Measurements from ENCODE around the gene CYTH2. TPM values are rescaled to one million over a fixed set of nuclear protein-coding genes. Genes with fewer than 3 reads are reported as not detected.

CYTH2 gene
- total and polyA plus RNA-seq, 9 of the 15 experiments (the other 6 are each of a cell fraction or from before 2014, with no cell fraction given) = 1.8 to 45.2 (median 23.8) TPM

DNA sequence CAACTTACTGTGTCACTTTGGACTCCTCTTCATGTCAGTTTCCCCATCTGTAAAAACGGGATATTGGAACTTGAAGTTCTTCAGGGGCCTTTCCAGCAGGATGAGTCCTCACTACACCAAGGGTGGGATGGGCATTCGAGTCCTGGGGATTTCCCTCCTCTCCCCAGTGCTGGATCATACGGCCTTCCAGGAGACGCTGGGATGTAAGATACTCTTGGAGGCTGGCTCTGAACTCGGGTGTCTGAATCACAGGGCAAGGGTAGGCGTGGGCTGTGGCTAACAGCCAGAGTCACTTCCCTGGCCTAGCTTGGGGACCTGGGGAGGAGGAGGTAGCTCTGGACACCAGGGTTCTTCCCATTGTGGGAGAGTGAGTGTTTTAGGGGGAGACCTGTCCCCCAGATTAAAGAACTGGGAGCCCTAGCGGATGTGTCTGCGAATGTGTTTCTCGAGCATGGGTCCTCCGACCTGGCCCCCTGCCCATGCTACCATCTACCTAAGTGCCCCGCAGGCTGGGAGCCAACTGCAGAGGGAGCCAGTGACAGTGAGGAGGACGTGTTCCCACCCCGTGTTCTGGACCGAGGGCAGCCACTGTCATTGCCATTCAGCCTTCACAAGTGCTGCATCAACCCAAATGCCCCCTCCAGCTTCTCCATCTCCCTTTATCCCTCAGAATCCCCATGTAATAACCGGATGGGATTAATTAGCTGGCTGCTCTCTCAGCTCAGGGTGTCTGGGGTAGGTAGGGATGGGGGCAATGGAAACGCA, 2.4 kb upstream of the CYTH2 start:
- in situ Hi-C loops (cut with MboI) (no loop called here), intact Hi-C loops (cut with micrococcal nuclease) (no loop called here)
- Histone ChIP-seq H3K36me3 (ENCODE audit: control insufficient read depth, insufficient read depth, low read length) (peaks cover 27% of the 10 kb centered on the region; the same call in 2 of the 3 replicates), H3K27ac (ENCODE audit: extremely low read depth, low read depth, low read length) (no peak overlapping the region), H3K9me1 (ENCODE audit: control insufficient read depth, insufficient read depth, low read length) (no peaks in the 10 kb centered on the region), H2AFZ (ENCODE audit: low read depth, low read length) (no peak overlapping the region), H3K9me3 (replicated peaks; ENCODE audit: control insufficient read depth, insufficient read depth, low read depth, low read length) (no peaks in the 10 kb centered on the region), H3K9ac (ENCODE audit: insufficient read depth in 1 of 2, low read depth in 2 of 2, low read length in 2 of 2) (peak overlapping the region in 1 of 2 experiments; percentile 61; a peak in 1 of 4 replicates), H3K4me2 (ENCODE audit: insufficient read depth, low read length) (no peak overlapping the region), H3K4me1 (replicated peaks in 1 of 2; ENCODE audit: control insufficient read depth in 2 of 2, insufficient read depth in 2 of 2, low read length in 2 of 2) (peaks cover 7 to 38% of the 10 kb centered on the region in 2 experiments; a peak in 4 of 5 replicates), H3K27me3 (ENCODE audit: control insufficient read depth in 2 of 2, insufficient read depth in 2 of 2, low read length in 2 of 2) (no peaks in the 10 kb centered on the region), H3K79me2 (ENCODE audit: control insufficient read depth, insufficient read depth, low read length) (peaks cover 16% of the 10 kb centered on the region), H4K20me1 (replicated peaks; ENCODE audit: control insufficient read depth, insufficient read depth, low read length) (peaks cover 9% of the 10 kb centered on the region; the same call in 1 of the 2 replicates), H3K4me3 (no peak overlapping the region)
- peak; percentile 15 for FAIRE-seq
- ChIA-PET POLR2A (interaction anchor here (0.6 to 1.0 kb wide), 2 partner anchors 9 to 873 kb away, joined by 3 read pairs; no protein-coding TSS in a partner anchor), CTCF (ENCODE audit: low intra/inter-chr PET ratio) (no interaction called here)
- no TSS peak for BruUV-seq (replicated peaks)
- no peak for ATAC-seq
- DNase-seq (ENCODE audit: extremely low read depth in 1 of 4, low spot score in 3 of 4) = no peak
- 62% methylated on average over 15 of the region's 16 CpGs for WGBS (ENCODE audit: insufficient coverage, low coverage, missing lambda C conversion rate)
- TF ChIP-seq FOXJ2 (tag; IDR thresholded peaks at IDR 0.05) (no peak), SMARCA5 (IDR thresholded peaks at IDR 0.05) (no peak), BRF2 (IDR thresholded peaks at IDR 0.05; ENCODE audit: borderline replicate concordance, insufficient read depth, insufficient read length) (no peak), PHB2 (IDR thresholded peaks at IDR 0.05; ENCODE audit: low read depth) (no peak), PTTG1 (tag; IDR thresholded peaks at IDR 0.05; ENCODE audit: low read depth) (no peak), ZNF175 (CRISPR knock-in tag; IDR thresholded peaks at IDR 0.05; ENCODE audit: low read depth) (no peak)
- TF ChIP-seq, protein P1, sequence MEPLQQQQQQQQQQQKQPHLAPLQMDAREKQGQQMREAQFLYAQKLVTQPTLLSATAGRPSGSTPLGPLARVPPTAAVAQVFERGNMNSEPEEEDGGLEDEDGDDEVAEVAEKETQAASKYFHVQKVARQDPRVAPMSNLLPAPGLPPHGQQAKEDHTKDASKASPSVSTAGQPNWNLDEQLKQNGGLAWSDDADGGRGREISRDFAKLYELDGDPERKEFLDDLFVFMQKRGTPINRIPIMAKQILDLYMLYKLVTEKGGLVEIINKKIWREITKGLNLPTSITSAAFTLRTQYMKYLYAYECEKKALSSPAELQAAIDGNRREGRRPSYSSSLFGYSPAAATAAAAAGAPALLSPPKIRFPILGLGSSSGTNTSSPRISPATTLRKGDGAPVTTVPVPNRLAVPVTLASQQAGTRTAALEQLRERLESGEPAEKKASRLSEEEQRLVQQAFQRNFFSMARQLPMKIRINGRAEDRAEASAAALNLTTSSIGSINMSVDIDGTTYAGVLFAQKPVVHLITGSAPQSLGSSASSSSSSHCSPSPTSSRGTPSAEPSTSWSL (CRISPR knock-in tag; IDR thresholded peaks at IDR 0.05; ENCODE audit: borderline replicate concordance) = no peak
- TF ChIP-seq, protein P2, sequence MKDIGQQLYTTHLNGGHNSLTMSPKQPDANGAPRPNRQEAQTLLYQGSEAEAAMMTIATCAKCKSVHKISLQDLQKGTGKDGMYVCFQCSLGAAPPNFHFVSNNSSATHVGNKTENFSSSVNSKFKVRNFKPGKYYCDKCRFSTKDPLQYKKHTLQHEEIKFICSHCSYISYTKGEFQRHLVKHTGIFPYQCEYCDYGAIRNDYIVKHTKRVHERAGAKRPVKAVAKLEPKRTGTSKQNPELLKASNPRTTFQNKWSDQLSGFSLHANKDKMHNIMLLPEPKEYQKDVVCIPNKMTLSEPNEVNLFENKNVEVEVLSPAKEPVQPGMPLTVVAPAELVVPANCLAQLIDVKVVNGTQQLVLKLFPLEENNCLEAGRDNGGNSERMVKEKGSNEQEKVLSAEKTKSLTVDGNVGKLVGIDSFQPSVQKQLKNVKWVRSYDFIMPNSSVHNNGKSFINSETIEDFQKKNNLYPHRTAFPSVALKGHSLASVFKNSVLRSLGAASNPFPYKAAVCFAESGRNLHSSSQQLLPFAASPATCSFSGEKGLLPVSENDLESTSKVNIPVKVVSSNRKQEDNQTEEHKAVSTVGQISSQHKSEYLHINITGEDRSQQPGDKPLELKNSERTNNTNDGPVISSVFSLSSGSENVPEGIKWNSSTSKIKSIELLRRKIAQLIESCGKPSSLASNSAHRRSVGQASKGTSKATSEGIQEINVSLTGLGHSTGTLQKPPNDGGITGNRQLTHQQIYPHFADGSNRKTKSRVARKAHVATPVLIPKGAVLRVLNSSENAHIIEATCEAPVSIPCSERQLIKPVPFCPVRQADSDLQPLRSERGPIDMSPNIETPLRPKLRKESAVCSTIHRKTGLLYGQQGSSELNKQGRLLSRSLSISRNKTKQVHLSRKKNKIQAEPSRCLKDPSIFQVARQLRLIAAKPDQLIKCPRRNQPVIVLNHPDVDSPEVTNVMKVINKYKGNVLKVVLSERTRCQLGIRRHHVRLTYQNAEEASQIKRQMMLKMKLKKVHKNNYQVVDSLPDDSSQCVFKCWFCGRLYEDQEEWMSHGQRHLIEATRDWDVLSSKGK (CRISPR knock-in tag; IDR thresholded peaks at IDR 0.05) = no peak
- TF ChIP-seq, protein P3, sequence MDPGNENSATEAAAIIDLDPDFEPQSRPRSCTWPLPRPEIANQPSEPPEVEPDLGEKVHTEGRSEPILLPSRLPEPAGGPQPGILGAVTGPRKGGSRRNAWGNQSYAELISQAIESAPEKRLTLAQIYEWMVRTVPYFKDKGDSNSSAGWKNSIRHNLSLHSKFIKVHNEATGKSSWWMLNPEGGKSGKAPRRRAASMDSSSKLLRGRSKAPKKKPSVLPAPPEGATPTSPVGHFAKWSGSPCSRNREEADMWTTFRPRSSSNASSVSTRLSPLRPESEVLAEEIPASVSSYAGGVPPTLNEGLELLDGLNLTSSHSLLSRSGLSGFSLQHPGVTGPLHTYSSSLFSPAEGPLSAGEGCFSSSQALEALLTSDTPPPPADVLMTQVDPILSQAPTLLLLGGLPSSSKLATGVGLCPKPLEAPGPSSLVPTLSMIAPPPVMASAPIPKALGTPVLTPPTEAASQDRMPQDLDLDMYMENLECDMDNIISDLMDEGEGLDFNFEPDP (CRISPR knock-in tag; IDR thresholded peaks at IDR 0.05) = no peak

Data from K562 (cell line).